ENCODE results near the gene COG1. TPM values are rescaled to one million over a fixed set of nuclear protein-coding genes. Genes with fewer than 3 reads are reported as not detected.

The COG1 gene
- total and polyA plus RNA-seq, 2 of the 8 experiments (the other 6 are each of a cell fraction or from before 2014, with no cell fraction given): 11.0 to 19.5 TPM

- no peak overlapping the region for H3K4me3 ChIP-seq (ENCODE audit: extremely low read depth in 1 of 4, insufficient read depth in 2 of 4, low read depth in 3 of 4, low read length in 4 of 4)
- peaks cover 0 to 6% (median 0%) of the 10 kb centered on the region in 4 experiments; a peak in 1 of 8 replicates for H3K36me3 ChIP-seq (ENCODE audit: control insufficient read depth in 2 of 4, insufficient read depth in 4 of 4, low read length in 3 of 4)
- H3K18ac ChIP-seq (ENCODE audit: extremely low read depth, low read length): no peak overlapping the region
- no peak overlapping the region for H3K14ac ChIP-seq (ENCODE audit: insufficient read length)
- H2AFZ ChIP-seq (ENCODE audit: low read length): no peak overlapping the region
- no peak overlapping the region for H3K56ac ChIP-seq (replicated peaks; ENCODE audit: insufficient read length, low read depth, low read length)
- POLR2A ChIA-PET (ENCODE audit: partially characterized antibody): interaction anchor here (1.6 kb wide), 1 partner anchor 21 kb away, joined by 4 read pairs; no protein-coding TSS in a partner anchor
- no peak overlapping the region for H2BK120ac ChIP-seq (replicated peaks; ENCODE audit: low read depth, low read length)
- no peak overlapping the region for H3K9ac ChIP-seq (replicated peaks in 1 of 4; ENCODE audit: extremely low read depth in 1 of 4, low read depth in 3 of 4, low read length in 3 of 4)
- no peak overlapping the region for H4K5ac ChIP-seq (ENCODE audit: insufficient read length, low read depth, low read length)
- TF ChIP-seq RNF2 (IDR thresholded peaks at IDR 0.05; ENCODE audit: borderline replicate concordance, low read depth, low read length, missing control alignments, poor library complexity, severe bottlenecking) (no peak), TAF7 (optimal IDR thresholded peaks at IDR 0.05; ENCODE audit: borderline replicate concordance, low read depth, low read length) (no peak), BRCA1 (IDR thresholded peaks at IDR 0.05; ENCODE audit: low read depth, low read length) (no peak), TAF1 (IDR thresholded peaks at IDR 0.05; ENCODE audit: low read depth, low read length) (no peak)
- DNase-seq (ENCODE audit: low read depth in 1 of 2, low spot score in 2 of 2) (no peak), FAIRE-seq (no peak)
- CTCF ChIA-PET (ENCODE audit: partially characterized antibody): no interaction called here
- H4K8ac ChIP-seq (ENCODE audit: extremely low read depth, insufficient read depth, low read length): no peak overlapping the region
- H3K23ac ChIP-seq (ENCODE audit: insufficient read length): no peak overlapping the region
- peaks cover 4 to 68% of the 10 kb centered on the region in 2 experiments; a peak in 3 of 4 replicates for H3K79me2 ChIP-seq (ENCODE audit: control insufficient read depth in 1 of 2, insufficient read depth in 2 of 2, low read length in 2 of 2)
- H4K91ac ChIP-seq (replicated peaks; ENCODE audit: insufficient read length, low read length): no peak overlapping the region
- H3K9me3 ChIP-seq (ENCODE audit: insufficient read depth in 2 of 2, low read depth in 1 of 2, low read length in 1 of 2): no peaks in the 10 kb centered on the region
- no peak overlapping the region for H2BK20ac ChIP-seq (ENCODE audit: low read length)
- no peak overlapping the region for H3K27ac ChIP-seq (ENCODE audit: low read depth, low read length)
- H4K20me1 ChIP-seq (replicated peaks in 1 of 2; ENCODE audit: control insufficient read depth in 1 of 2, insufficient read depth in 2 of 2, low read length in 2 of 2): peaks cover 2 to 3% of the 10 kb centered on the region in 2 experiments
- H2BK15ac ChIP-seq (ENCODE audit: low read length): no peak overlapping the region
- H2BK12ac ChIP-seq (ENCODE audit: low read depth, low read length): no peak overlapping the region
- peaks cover 5% of the 10 kb centered on the region for H3K79me1 ChIP-seq (ENCODE audit: low read depth, low read length)
- peaks cover 0 to 14% (median 5%) of the 10 kb centered on the region in 4 experiments; a peak in 6 of 7 replicates for H3K4me1 ChIP-seq (replicated peaks in 1 of 4; ENCODE audit: control insufficient read depth in 3 of 4, insufficient read depth in 4 of 4, low read length in 3 of 4)
- WGBS, 2 experiments (ENCODE audit: extremely low coverage in 1 of 2, insufficient coverage in 1 of 2, insufficient read length in 1 of 2, insufficient replicate concordance in 2 of 2, low coverage in 1 of 2, low lambda C conversion rate in 2 of 2, missing lambda C conversion rate in 1 of 2): no CpG with 5 or more reads among the region's 2 CpGs
- H3K27me3 ChIP-seq (replicated peaks in 1 of 4; ENCODE audit: control insufficient read depth in 3 of 4, extremely low read depth in 1 of 4, insufficient read depth in 3 of 4, low read length in 3 of 4): no peaks in the 10 kb centered on the region
- no peak overlapping the region for H2AK5ac ChIP-seq (ENCODE audit: low read depth, low read length)
- H3K4me2 ChIP-seq (ENCODE audit: insufficient read depth in 1 of 2, low read depth in 2 of 2, low read length in 2 of 2): no peak overlapping the region
- H3K4ac ChIP-seq (replicated peaks; ENCODE audit: insufficient read length, low read depth, low read length): no peak overlapping the region
- no peak overlapping the region for H2BK5ac ChIP-seq (ENCODE audit: low read depth, low read length)
- no peaks in the 10 kb centered on the region for H3K23me2 ChIP-seq (ENCODE audit: low read depth, low read length)
These were observed 31.4 kb downstream of the COG1 start for GRCh38 chr17:73224237-73224636.
